ENCODE results near the gene CALML4.
"Not testable (repeated sequence)": the region's sequence is repeated elsewhere in the genome, so short reads cannot be mapped to it uniquely, and the experiment has no call there.

The CALML4 gene, protein sequence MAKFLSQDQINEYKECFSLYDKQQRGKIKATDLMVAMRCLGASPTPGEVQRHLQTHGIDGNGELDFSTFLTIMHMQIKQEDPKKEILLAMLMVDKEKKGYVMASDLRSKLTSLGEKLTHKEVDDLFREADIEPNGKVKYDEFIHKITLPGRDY

DNA sequence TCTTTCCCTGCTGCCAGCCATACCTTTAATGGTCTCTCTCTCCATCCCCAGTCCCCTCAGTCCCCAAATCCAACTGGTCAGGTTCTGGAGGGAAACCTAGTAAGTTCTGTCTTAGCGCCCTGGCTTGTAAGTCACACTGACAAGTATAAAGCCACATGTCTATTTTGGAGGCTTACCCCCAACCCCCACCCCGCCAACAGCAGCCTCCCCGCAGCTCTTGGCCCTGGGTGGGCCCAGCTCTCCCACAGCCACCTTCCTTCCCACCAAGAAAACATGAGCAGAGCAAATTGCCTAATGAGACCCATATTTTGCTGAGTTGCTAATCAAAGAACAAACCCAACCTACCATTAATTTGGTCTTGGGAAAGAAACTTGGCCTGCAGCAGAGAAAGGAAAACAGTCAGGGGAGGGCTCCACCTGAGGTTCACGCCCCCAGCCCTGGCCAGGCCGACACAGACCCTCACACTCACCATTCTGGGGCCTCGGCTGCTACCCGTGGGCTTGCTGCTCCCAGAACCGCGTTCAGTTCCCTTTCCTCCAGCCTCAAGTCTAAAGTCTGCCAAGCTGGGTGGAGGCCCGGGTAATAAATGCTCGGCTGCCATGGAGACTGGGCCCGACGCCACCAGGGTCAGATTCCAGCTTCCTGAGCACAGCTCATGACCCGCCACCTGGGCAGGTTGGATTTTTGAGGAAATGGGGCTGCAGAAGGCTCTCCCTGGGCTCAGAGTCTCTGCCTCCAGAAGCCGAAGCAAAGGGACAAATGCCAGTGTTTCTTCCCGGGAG lies at the start of gene CALML4:
TSS of gene CALML4 (minus strand) at position 557 of the 782 bp plus-strand sequence. CDS start at position 472, 85 bp downstream.
- peak; percentile 73 for DNase-seq (ENCODE audit: low spot score)

DNA sequence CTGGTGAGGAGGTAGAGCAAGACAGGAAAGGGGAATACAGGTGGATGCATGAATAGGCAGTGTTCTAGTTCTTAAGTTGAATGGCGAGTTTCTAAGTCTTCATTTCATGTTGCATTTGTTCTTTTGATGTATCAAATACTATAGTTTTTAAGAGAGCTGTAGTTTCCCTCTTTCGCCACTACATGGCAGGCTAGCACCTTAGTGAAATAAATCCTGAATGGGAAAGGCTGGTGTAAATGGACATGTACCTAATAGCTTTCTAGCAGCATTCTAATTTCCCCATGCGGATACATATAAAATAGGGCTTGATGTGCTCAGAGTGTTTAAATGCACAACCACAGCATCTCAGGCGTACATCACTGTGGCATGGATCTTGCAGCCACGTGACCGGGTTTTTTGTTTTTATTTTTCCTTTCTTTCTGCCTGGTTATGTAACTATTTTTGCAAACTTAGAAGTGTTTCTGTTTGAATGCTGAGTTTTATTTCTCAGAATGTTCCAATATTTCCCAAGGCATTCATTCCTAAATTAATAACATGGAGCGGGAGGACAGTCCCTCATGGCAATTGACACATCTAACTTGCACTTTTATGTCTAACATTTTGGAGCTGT lies 47.9 kb upstream of the CALML4 start:
- peak; percentile 74 for DNase-seq (ENCODE audit: low spot score)

DNA sequence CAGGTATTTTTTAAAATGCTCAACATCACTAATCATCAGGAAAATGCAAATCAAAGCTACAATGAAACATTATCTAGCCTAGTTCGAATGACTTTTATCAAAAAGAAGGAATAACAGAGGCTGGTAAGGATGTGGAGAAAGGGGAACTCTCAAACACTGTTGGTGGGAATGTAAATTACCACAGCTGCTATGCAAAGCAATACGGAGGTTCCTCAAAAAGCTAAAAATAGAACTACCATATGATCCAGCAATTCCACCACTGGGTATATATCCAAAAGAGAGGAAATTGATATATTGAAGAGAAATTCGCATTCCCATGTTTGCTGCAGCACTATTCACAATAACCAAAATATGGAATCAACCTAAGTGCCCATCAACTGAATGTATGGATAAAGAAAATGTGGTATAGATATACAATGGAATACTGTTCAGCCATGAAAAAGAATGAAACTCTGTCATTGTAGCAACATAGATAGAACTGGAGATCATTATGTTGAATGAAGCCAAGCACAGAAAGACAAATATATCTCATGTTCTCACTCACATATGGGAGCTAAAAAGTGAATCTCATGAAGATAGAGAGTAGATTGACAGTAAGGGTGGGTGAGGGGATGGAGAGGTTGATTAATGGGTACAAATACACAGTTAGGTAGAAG lies 44.1 kb upstream of the CALML4 start:
- no peak for DNase-seq (ENCODE audit: low spot score)

DNA sequence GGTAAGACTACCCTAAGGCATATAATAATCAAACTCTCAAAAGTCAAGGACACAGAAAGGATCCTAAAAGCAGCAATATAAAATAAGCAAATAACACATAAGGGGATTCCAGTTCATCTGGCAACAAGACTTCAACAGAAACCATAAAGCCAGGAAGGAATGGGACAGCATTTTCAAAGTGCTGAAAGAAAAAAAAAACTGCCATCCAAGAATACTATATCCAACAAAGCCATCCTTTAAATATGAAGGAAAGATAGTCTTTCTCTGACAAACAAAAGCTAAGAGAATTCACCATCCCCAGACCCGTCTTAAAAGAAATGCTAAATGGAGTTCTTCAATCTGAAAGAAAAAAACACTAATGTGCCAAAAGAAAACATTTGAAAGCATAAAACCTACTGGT lies 39.1 kb upstream of the CALML4 start:
- no peak for DNase-seq (ENCODE audit: low spot score)

DNA sequence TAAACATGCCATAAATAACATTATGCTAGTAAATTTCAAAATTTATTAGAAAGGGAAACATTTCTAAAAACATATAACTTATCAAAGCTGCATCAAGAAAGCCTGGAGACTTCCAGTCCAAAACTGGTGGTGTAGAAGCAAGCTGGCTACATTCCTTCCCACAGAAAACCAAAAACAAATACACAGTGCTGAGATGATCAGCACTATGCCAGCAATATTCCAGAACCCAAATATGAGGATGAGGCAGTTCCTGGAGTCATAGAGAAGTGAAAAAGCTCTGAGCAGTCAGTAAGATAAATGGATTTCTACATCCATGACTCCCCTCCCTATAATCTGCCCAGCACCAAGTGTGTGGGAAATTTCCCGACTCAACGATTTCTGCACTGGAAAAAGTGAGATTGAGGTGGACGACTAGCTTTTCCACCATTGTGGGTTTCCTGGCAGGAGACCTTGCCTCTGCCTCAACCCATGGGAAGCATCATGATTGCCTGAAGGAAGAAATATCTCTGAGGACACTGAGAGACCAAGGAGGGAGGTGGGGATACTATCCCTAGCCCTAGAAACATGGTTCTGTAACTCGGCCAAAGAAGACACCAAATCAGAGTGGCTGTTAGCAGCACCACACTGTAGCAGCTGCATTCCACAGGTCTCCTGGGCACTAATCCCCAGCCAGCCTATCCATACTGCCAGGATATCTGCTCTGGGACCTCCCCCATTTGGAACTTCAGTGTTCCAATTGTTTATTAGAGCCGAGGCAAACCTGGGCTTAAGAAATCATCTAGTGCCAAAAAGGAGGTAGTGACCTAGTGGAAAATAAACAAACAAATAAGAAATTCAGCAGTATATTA lies 36.2 kb upstream of the CALML4 start:
- DNase-seq (ENCODE audit: low spot score): no peak

GRCh38 chr15:68239025-68239424 lies 33.9 kb upstream of the CALML4 start:
- DNase-seq (ENCODE audit: low spot score): no peak

DNA sequence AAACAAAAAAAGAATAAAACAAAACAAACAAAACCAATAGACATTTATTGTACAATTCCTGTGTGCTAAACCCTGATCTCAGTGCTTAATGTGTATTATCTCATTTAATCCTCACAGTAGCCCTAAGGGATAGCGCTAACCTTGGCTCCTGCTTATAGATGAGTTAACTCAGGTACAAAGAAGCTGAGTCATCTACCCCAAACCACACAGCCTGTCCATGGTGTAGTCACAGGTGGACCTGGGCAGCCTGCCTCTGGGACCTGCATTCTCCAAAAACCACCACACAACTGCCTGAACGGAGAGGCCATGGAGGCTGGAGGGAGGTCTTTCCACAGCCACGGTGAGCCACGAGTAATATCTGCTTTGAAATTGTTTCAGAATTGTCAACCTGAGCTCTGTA lies 29.9 kb upstream of the CALML4 start:
- DNase-seq (ENCODE audit: low spot score): no peak

DNA sequence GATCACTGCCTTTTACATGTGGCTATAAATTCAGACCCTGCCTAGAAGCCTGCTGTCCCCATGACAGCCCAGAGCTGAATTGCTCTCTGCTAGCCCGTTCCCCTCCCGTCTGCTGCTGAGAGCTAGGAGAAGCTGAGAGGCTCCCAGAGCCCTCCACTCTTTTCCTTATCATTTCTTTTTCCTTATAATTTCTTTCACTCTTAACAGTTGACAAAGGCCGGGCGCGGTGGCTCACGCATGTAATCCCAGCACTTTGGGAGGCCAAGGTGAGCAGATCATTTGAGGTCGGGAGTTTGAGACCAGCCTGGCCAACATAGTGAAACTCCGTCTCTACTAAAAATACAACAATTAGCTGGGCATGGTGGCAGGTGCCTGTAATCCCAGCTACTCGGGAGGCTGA lies 29.4 kb upstream of the CALML4 start:
- not testable (repeated sequence) for DNase-seq (ENCODE audit: low spot score)

DNA sequence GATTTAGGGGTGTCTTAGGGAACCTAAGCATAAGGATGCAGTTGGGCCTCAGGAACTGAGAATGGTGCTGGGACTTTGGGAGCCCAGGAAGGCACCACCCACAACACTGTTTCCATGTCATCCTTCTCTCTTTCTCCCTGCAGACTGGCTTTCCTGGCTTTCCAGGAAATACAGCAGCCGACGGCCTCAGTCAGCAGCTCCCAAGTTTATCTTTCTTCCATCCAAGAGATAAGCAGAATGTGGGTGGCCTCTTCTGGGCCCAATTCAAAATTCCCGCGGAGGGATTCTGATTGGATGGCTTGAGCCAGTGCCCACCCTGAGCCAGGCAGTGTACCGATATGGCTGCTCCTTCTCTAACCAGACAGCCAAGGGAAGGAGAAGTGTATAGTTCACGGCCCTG lies 28.9 kb upstream of the CALML4 start:
- no peak for DNase-seq (ENCODE audit: low spot score)

- DNase-seq (ENCODE audit: low spot score): no peak
These were observed 27.8 kb upstream of the CALML4 start for GRCh38 chr15:68232937-68233336.

- no peak for DNase-seq (ENCODE audit: low spot score)
These were observed 27.3 kb upstream of the CALML4 start for GRCh38 chr15:68232449-68232848.

DNA sequence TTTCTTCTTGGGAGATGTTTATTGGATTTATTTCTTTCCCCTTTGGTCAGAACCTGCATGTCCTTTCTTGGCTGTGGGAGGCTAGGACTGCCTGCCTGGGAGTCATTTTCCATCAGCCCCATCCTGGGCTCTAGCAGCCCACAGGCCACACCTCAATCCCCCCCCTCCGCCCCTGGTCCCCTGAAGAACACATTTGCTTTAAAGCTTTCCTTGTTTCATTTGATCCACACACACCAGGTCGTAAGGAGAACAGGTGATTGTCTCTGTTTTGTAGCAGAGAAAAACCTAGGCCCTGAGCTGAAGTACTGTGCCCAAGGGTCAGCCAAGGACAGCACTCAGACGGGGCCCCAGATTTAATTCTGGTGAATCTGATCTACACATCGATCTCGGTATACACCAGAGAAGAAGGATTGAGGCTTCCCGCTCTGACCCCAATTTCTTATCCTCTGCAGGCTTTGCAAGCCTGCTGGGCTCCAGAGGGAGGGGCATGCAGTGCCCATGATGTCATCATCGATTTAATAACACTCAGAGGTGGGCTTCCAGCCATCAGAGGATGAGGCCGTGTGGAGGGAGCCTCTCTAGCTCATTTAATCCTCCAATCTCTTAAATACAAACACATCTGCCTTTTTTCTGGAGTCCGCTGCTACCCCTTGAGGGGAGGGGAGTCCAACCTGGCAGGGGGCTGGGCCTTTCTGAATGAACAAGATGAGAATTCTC lies 26.1 kb upstream of the CALML4 start:
- DNase-seq (ENCODE audit: low spot score): peak; percentile 1

DNA sequence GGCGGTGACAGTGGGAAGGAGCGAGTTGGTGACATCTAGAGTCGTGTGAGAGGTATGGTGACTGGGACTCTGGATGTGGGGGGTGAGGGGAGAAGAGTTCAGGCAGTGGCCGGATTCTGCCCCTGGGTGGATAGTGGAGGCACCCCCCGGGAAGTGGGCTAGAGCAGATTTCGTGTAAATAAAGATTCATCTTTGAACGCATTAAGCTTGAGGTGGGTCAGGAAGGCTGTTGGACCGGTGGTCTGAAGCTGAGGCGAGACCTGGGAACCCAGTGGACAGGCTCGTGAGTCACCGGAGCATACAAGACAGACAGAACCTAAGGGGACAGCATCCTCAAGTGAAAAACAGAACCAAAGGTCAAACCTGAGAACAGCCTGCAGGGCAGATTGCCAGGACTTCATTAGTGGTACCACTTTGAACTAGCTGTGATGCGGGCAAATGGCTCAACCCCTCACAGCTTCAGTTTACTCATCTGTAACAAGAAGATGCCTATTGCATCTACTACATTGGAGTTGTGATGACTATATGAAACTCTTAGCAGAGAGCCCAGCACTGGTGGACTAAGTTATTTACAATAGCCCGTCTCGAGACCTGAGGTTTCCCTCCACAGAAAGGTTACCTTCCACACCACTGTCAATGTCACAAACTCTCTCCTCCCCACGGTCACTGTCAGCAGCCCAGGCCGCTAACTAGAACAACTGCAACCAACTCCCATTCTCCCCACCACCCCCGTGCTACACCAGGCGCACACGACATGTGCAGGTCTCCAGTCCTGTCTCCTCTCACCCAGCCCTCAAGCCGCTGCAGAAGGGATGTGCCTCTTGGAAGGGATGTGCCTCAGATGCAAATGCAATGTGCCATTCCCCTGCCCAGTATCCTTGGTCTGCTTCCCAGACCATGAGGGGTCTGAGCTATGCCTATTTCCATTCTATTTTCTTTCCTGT lies 25.3 kb upstream of the CALML4 start:
- peak; percentile 5 for DNase-seq (ENCODE audit: low spot score)

GRCh38 chr15:68229386-68230156 lies 24.4 kb upstream of the CALML4 start, which contains the start of gene CLN6:
CLN6 (minus strand) TSS chr15:68229728; CDS start chr15:68229584, 144 bp downstream.
- DNase-seq (ENCODE audit: low spot score): peak; percentile 96

DNA sequence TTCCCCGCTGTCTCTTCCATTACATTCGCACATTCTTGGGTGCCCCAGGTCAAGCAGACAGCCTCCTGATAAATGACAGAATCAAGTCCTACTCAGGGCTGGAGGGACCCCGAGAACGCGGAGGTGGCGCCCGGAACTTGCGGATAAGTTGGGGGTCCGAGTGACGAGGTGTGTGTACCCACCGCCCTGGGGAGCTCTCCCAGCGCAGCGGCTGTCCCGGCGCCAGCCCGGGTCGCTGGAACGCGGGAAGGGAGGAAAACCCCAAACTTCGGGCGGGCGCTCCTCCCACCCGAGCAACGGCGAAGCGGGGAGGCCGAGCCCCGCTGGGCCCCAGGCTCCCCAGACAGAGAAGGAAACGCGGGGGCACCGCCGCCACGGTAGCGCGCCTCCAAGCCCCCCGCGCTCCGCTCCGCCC lies 23.8 kb upstream of the CALML4 start:
- DNase-seq (ENCODE audit: low spot score): no peak

DNA sequence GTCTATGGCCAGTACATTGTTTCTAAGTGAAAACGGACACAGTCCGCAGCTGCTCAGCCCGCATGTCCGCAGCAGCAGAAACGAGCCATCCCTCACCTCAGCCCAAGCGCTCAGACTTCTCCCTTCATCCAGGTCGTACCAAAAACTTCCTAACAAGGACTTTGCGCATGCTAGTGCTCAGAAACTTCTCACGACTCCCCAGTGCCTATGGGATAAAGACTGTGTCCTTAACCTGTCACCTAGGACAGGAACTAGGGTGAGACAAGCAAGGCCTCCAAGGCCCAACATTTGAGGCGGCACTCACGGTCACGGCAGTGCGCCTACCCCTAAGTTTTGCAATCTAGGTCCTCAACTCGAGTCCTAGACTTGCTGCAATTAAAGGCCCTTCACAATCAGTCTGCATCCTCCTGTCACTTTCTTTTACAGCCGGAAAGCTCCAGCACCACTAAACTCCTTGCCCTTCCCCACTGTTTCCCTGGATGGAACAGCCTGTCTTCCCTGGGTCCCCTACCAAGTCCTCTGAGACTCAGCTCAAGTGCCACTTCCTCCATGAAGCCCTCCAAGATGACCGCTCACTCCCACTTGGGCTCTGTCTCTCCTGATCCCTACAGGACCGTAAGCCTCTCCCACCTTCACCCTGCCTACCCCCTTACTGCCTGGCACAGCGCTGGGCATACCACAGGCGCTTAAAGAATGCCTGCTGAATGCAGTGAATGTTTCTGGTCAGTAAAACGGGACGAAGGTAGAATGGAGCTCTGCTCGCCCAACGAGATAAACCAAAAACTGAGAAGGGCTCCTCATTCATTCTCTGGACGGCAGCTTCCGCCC lies 23.2 kb upstream of the CALML4 start:
- DNase-seq (ENCODE audit: low spot score): peak; percentile 43

- DNase-seq (ENCODE audit: low spot score): no peak
These were observed 22.6 kb upstream of the CALML4 start for GRCh38 chr15:68227643-68228142.

- DNase-seq (ENCODE audit: low spot score): not testable (repeated sequence)
These were observed 20.3 kb upstream of the CALML4 start for GRCh38 chr15:68225442-68225841.
